WTC11 (cell line): Measurements from ENCODE around the gene UBAC2. TPM values are rescaled to one million over a fixed set of nuclear protein-coding genes. Genes with fewer than 3 reads are reported as not detected.

Experiments
- ATAC-seq: fragments of 200-7000 bp; cut with Tn5 transposase; 2 replicates; pipeline ENCODE4 v1.10.0; 2021; ENCODE audit warnings: mild to moderate bottlenecking, moderate library complexity
- CTCF ChIA-PET: fragments of 300-600 bp; sonication (Branson Sonifier 250); formaldehyde crosslinking; loops from one replicate; lab custom pipeline; 2021; ENCODE audit warnings: antibody characterized with exemption; lab: Charles Lee
- POLR2A ChIA-PET: fragments of 350-600 bp; sonication (Branson Sonifier 250); formaldehyde crosslinking; loops from one replicate; lab custom pipeline; 2021; ENCODE audit warnings: antibody characterized with exemption; lab: Charles Lee
- DNase-seq: peaks from one replicate; pipeline ENCODE4 v3.0.0; 2021; ENCODE audit warnings: low spot score
- H3K27ac Mint-ChIP-seq: 2 replicates; pipeline ENCODE4 v1.8.0; 2021; ENCODE audit warnings: mixed read lengths
- H3K27me3 Mint-ChIP-seq: 2 replicates; pipeline ENCODE4 v1.8.0; 2021; ENCODE audit warnings: low read depth, mild to moderate bottlenecking, moderate library complexity, mixed read lengths
- H3K36me3 Mint-ChIP-seq: 2 replicates; pipeline ENCODE4 v1.8.0; 2021; ENCODE audit warnings: mixed read lengths
- H3K4me1 Mint-ChIP-seq: 2 replicates; pipeline ENCODE4 v1.8.0; 2022; ENCODE audit warnings: mixed read lengths
- H3K4me3 Mint-ChIP-seq: 2 replicates; pipeline ENCODE4 v1.8.0; 2021; ENCODE audit warnings: mild to moderate bottlenecking, moderate library complexity, mixed read lengths
- H3K9me3 Mint-ChIP-seq: 2 replicates; pipeline ENCODE4 v1.8.0; 2021; ENCODE audit warnings: mixed read lengths
- ATF6 ChIP-seq: sonication (generic); formaldehyde crosslinking; IDR thresholded peaks from 2 replicates; pipeline ENCODE4 v1.8.1; 2023; ENCODE audit warnings: mild to moderate bottlenecking, missing genetic modification reagents
- CREB1 ChIP-seq: sonication (generic); formaldehyde crosslinking; IDR thresholded peaks from 2 replicates; pipeline ENCODE4 v1.8.0; 2023; ENCODE audit warnings: mild to moderate bottlenecking, missing genetic modification reagents
- CREM ChIP-seq: sonication (generic); formaldehyde crosslinking; IDR thresholded peaks from 2 replicates; pipeline ENCODE4 v1.8.1; 2022; ENCODE audit warnings: mild to moderate bottlenecking, missing genetic modification reagents, moderate library complexity
- ERG ChIP-seq: fragments of 250-450 bp; sonication (Bioruptor Pico); IDR thresholded peaks from 2 replicates; pipeline ENCODE4 v1.8.0; 2021; ENCODE audit warnings: mild to moderate bottlenecking
- NFATC4 ChIP-seq: fragments of 250-450 bp; sonication (Bioruptor Pico); IDR thresholded peaks from 2 replicates; pipeline ENCODE4 v1.9.0; 2021; ENCODE audit warnings: mild to moderate bottlenecking
- NR2C2 ChIP-seq: sonication (generic); formaldehyde crosslinking; IDR thresholded peaks from 2 replicates; pipeline ENCODE4 v1.8.0; 2022; ENCODE audit warnings: mild to moderate bottlenecking, missing genetic modification reagents
- TEAD1 ChIP-seq: sonication (generic); formaldehyde crosslinking; IDR thresholded peaks from 2 replicates; pipeline ENCODE4 v1.8.0; 2022; ENCODE audit warnings: mild to moderate bottlenecking, missing genetic modification reagents
- ZBTB43 ChIP-seq: sonication (generic); formaldehyde crosslinking; IDR thresholded peaks from 2 replicates; pipeline ENCODE4 v1.8.1; 2023; ENCODE audit warnings: mild to moderate bottlenecking, missing genetic modification reagents
- ZNF138 ChIP-seq: sonication (generic); formaldehyde crosslinking; conservative IDR thresholded peaks from 2 replicates; pipeline ENCODE4 v1.8.1; 2022; ENCODE audit warnings: mild to moderate bottlenecking, moderate library complexity, missing genetic modification reagents
- ZNF423 ChIP-seq: fragments of 250-450 bp; sonication (Bioruptor Pico); IDR thresholded peaks from 2 replicates; pipeline ENCODE4 v2.1.2; 2022; ENCODE audit warnings: mild to moderate bottlenecking, moderate library complexity
- ZNF532 ChIP-seq: fragments of 250-450 bp; sonication (Bioruptor Pico); IDR thresholded peaks from 2 replicates; pipeline ENCODE4 v1.9.0; 2021; ENCODE audit warnings: mild to moderate bottlenecking, borderline replicate concordance
- ZSCAN18 ChIP-seq: fragments of 250-450 bp; sonication (Bioruptor Pico); IDR thresholded peaks from 2 replicates; pipeline ENCODE4 v2.1.2; 2022; ENCODE audit warnings: mild to moderate bottlenecking, moderate library complexity
- total RNA-seq: library from RNA; stranded (reverse); gene quantifications from 3 replicates; pipeline ENCODE4 v1.2.3, GENCODE V29; 2021
- TF ChIP-seq, protein P1 (sequence below): sonication (generic); formaldehyde crosslinking; IDR thresholded peaks from 2 replicates; pipeline ENCODE4 v1.8.0; 2022; ENCODE audit warnings: mild to moderate bottlenecking, missing genetic modification reagents
- TF ChIP-seq, protein P2 (sequence below): fragments of 250-450 bp; sonication (Bioruptor Pico); IDR thresholded peaks from 2 replicates; pipeline ENCODE4 v1.9.0; 2021; ENCODE audit warnings: mild to moderate bottlenecking

The UBAC2 gene
- total RNA-seq, 1 experiment from 2014 or later: 64.7 TPM

- POLR2A ChIA-PET: no interaction called here
- CTCF ChIA-PET: interaction anchor here (1.0 kb wide), 1 partner anchor 10 kb away, joined by 3 read pairs; no protein-coding TSS in a partner anchor
- ATAC-seq: no peak
- Mint-ChIP-seq H3K4me1 (no peaks in the 10 kb centered on the region), H3K9me3 (no peaks in the 10 kb centered on the region), H3K27me3 (no peaks in the 10 kb centered on the region), H3K4me3 (no peak overlapping the region), H3K27ac (no peak overlapping the region), H3K36me3 (peaks cover 43% of the 10 kb centered on the region)
- no peak for DNase-seq
- TF ChIP-seq NR2C2 (CRISPR knock-in tag) (no peak), ATF6 (CRISPR knock-in tag) (no peak), TEAD1 (CRISPR knock-in tag) (no peak), ZNF532 (CRISPR knock-in tag) (no peak), ERG (CRISPR knock-in tag) (no peak), ZNF138 (CRISPR knock-in tag) (no peak), CREB1 (no peak), CREM (no peak), ZSCAN18 (CRISPR knock-in tag) (no peak), ZNF423 (no peak), ZBTB43 (CRISPR knock-in tag) (no peak), NFATC4 (CRISPR knock-in tag) (no peak)
- TF ChIP-seq, protein P1, sequence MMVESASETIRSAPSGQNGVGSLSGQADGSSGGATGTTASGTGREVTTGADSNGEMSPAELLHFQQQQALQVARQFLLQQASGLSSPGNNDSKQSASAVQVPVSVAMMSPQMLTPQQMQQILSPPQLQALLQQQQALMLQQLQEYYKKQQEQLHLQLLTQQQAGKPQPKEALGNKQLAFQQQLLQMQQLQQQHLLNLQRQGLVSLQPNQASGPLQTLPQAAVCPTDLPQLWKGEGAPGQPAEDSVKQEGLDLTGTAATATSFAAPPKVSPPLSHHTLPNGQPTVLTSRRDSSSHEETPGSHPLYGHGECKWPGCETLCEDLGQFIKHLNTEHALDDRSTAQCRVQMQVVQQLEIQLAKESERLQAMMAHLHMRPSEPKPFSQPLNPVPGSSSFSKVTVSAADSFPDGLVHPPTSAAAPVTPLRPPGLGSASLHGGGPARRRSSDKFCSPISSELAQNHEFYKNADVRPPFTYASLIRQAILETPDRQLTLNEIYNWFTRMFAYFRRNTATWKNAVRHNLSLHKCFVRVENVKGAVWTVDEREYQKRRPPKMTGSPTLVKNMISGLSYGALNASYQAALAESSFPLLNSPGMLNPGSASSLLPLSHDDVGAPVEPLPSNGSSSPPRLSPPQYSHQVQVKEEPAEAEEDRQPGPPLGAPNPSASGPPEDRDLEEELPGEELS (CRISPR knock-in tag): no peak
- TF ChIP-seq, protein P2, sequence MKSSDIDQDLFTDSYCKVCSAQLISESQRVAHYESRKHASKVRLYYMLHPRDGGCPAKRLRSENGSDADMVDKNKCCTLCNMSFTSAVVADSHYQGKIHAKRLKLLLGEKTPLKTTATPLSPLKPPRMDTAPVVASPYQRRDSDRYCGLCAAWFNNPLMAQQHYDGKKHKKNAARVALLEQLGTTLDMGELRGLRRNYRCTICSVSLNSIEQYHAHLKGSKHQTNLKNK: no peak
Observed at GRCh38 chr13:99344610-99345208, 144.1 kb downstream of the UBAC2 start.
